GM20000 (cell line): ENCODE results near the gene DOCK11.

Experiments
- DNase-seq: peaks from one replicate; pipeline ENCODE4 v3.0.0; 2012; ENCODE audit warnings: low spot score
- TF ChIP-seq, protein P1 (sequence below): IDR thresholded peaks from 2 replicates; pipeline ENCODE4 v1.5.1; 2012; ENCODE audit warnings: mild to moderate bottlenecking, control low read depth; ENCODE audit errors: extremely low read depth, missing control alignments

Gene DOCK11

DNA sequence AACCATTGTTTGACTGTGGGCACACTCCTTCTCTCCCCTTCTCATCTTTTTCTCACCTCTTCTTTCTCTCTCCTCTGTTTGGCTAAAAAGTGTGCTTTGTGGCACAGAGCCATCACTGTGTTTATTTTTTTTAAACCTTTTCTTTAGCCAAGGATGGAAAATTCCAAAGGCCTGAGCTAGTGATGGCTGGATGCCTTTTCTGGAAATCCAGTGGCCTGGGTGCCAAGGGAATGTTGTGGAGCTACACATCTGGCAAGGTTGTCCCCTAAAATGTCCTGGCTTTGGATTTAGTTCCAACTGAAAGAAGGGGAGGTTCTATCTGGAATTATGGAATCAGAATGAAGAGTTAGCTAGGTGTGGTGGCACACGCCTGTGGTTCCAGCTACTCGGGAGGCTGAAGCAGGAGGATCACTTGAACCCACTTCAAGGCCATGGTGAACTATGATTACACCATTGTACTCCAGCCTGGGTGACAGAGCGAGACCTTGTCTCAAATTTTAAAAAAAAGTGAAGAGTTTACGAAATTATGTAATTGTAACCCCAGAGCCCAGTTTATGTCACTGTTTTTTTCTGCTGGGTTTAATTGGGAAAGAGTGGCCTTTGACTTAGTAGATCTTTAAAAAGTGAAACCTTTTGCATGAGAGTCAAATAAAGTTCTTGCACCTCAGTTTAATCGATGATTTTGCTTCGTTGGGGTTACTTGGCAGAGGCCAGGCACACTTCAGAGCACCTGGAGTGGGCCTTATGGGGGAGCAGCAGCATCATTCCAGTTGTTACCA is 17.7 kb downstream of the DOCK11 start:
- TF ChIP-seq, protein P1, sequence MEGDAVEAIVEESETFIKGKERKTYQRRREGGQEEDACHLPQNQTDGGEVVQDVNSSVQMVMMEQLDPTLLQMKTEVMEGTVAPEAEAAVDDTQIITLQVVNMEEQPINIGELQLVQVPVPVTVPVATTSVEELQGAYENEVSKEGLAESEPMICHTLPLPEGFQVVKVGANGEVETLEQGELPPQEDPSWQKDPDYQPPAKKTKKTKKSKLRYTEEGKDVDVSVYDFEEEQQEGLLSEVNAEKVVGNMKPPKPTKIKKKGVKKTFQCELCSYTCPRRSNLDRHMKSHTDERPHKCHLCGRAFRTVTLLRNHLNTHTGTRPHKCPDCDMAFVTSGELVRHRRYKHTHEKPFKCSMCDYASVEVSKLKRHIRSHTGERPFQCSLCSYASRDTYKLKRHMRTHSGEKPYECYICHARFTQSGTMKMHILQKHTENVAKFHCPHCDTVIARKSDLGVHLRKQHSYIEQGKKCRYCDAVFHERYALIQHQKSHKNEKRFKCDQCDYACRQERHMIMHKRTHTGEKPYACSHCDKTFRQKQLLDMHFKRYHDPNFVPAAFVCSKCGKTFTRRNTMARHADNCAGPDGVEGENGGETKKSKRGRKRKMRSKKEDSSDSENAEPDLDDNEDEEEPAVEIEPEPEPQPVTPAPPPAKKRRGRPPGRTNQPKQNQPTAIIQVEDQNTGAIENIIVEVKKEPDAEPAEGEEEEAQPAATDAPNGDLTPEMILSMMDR: no peak
- no peak for DNase-seq

DNA sequence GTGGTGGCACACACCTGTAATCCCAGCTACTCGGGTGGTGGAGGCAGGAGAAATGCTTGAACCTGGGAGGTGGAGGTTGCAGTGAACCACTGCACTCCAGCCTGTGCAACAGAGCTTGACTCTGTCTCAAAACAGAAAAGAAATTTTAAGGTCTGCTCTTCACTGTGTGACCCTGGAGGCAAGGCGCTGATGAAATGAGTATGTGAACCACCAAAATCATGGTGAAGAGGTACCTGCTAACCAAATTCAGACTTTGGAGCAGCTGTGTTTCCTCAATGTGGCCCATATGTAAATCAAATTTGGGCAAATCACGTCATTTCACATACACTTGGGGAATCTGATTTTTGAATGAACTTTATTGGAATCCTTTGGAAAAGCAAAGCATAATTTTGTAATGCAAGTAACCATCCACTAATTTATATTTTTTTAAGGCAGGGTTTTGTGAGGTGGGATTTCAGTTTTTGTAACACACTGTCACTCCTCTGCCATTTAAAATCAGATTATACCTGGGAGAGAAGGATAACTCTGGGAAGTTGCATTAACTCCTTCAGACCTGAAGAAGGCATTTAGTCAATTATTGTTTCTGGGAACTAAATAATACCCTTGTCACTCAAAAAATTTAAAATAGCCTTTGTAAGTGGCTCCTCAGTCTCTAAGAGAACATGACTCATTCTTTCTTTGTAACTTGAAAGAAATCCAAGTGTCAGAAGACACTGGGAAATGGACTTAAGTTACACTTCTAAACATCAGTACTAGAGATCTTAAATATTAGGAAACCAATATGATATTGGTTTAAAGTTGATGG is 24.0 kb downstream of the DOCK11 start:
- DNase-seq: no peak
- TF ChIP-seq, protein P1: no peak

DNA sequence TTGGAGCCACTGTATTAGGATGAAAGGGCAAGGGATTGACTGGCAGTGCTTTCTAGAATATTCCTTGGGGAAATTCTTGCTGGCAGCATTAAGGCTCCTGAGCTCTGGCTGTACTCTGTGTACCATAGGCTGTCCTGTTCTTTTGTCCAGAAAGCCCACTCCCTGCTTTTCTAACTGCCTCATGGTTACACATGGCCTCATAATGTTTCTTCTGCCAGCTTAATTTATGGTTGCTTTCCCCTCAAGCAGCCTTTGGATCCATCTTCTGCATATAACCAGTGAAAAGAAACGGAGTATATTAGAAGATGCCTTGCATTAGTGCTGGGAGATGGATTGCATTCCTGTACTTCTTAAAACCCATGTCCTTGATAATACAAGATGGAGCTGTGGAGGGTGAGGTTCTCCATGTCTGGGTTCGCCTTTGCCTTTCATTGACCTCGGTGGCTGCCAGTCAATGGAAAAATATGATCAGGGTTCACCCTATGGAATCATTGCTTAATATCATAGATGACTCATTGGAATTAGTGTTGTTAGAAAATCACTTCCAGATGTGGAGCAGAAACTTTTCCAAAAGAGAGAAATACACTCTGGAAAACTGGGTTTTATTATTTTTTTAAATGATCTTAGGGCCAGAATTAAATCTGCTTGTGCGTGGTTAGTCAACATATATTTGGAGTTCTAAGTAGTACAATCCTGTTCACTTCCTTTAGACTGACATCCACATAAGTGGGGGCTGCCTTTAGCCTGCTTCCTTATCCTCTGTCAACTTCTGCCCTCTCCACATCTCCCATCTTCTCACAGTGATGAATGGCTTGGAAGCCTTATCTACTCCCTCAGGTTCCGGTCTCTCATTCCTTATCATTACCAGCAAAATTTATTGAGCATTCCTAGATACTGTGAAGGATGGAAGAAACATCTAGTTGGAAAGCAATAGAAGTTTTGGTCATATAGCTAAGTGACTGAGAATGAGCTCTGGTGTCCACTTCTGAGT is 24.9 kb downstream of the DOCK11 start:
- TF ChIP-seq, protein P1: no peak
- no peak for DNase-seq

DNA sequence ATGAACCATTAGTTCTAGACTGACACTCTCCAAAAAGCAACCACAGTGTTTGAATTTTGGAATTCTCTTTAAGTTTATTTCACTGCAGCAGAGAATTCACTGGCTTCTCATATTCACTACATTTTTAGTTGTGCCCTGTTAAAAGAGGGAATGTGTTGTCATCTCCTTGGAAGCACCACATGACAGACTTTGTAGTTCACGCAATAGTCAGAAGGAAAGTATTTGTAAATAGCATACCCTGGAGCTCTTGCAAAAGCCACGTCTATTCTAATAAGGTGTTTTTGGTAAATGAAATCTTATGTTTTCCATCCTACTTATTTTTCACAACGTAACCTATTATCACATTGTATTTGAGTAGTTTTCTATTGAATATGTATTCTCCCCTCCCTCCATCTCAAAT is 25.8 kb downstream of the DOCK11 start:
- TF ChIP-seq, protein P1: no peak
- DNase-seq: no peak

DNA sequence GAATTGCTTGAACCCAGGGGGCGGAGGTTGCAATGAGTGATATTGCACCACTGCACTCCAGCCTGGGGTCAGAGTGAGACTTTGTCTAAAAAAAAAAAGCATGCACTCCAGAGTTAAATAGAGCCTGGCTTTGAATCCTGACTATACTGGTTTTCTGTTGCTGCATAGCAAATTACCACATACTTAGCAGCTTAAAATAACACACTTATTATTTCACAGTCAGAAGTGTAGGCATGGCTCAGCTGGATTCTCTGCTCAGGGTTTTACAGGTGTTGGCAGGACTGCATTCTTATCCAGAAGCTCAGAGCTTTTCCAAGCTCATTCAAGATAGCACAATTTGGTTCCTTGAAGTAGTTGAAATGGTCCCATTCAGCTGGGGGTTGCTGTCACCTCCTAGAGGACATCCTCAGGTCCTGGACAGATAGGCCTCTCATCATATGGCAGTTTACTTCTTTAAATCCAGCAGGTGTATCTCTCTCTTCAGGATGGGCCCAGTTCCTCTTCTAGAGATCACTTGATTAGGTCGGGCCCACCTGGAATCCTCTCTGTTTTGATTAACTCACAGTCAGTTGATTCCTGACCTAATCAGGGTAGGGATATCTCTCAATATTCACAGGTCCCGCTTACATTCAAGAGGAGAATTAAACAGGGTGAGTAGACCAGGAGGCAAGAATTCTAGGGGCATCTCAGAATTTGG is 26.8 kb downstream of the DOCK11 start:
- no peak for DNase-seq
- TF ChIP-seq, protein P1: no peak

DNA sequence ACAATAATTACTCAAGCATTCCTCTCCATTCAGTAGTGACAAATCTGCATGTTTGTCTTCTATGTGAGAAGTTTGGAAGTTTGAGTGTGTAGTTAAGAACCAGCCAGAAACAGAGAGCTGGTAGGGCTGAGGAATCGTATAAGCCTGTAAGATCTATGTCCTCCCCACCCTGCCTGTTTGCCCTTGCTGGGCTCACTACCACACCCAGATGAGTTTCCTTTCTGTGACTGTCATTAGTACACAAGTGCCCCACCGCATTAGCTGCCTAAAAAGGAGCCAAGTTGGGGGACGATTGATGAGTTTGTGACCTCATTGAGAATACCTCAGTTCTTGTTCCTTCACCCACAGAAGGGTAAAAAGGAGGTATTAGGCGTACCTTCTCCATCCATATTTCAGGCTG is 28.3 kb downstream of the DOCK11 start:
- TF ChIP-seq, protein P1: no peak
- DNase-seq: no peak
